Fibroblast of skin of left biceps (primary cell): ENCODE measurements around the gene MPV17L2.
A peak's percentile ranks its signal among the peaks of the same experiment; 100 is the strongest.

Experiments
- DNase-seq, 2 experiments: peaks; one replicate each; pipeline ENCODE4 v3.0.0-alpha.2; 2013; ENCODE audit warnings: low read depth in 2 of 2

Gene MPV17L2

GRCh38 chr19:18218600-18218999 is 25.6 kb downstream of the MPV17L2 start:
- no peak for DNase-seq

DNA sequence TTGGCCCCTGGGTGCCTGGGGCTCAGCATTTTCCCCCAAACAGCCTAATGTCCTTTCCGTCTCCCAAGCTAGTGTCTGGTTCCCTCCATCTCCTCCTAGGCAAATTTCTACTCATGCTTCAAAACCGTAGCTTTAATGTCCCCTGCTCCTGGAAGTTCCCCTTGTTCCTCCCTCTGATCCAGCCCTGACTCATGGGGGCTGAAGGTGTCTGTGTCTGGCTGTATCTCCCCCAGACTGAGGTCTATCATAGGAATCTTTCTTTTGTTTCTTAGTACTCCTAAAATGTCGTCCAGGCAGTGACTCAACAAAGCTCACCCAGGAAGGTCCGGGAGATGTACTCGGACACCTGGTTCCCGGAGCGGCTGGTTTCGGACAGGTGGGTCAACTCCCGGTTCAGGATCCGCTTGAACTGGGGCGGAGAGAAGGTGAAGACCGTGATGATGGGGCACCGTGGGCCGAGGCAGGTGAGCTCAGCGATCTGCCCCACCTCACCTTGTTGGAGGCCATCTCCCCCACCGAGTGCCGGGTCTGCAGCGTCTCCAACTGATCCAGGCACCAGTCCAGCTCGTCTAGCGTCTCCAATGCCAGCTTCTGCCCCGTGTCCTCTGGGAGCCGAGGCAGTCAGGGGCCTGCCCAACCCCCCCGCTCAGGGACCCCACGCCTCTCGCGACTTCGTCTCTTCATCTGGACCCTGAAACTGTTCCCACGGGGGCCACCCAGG is 27.1 kb downstream of the MPV17L2 start:
- DNase-seq = no peak

DNA sequence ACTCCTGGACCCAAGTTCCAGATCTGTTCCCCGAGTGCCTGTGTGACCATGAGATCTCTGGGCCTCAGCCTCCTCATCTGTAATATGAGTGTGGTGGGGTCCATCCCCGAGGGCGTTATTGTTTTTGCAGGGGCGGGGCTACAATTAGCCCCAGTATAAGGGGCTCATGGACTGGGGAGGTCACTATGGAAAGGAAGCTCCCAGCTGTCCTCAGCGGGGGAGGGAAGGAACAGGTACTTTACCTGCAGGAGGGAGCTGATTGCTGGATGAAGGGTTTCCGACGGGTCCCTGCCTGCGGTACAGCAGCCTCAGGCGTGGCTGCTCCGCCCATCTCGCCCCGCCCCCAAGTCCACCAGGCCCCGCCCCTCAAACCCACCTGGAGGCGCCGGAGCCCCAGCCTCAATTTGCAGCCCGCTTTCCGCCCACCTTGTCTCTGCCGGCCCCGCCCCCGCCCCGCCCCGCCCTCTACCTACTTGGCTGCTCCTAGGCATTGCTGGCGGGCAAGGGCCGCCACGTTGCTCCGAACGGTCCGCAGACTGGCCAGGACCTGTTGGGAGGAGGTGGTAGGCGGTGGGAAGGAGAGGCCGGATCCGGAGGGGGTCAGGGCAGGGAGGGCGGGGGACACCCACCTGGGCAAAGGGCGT is 27.7 kb downstream of the MPV17L2 start:
- no peak for DNase-seq

DNA sequence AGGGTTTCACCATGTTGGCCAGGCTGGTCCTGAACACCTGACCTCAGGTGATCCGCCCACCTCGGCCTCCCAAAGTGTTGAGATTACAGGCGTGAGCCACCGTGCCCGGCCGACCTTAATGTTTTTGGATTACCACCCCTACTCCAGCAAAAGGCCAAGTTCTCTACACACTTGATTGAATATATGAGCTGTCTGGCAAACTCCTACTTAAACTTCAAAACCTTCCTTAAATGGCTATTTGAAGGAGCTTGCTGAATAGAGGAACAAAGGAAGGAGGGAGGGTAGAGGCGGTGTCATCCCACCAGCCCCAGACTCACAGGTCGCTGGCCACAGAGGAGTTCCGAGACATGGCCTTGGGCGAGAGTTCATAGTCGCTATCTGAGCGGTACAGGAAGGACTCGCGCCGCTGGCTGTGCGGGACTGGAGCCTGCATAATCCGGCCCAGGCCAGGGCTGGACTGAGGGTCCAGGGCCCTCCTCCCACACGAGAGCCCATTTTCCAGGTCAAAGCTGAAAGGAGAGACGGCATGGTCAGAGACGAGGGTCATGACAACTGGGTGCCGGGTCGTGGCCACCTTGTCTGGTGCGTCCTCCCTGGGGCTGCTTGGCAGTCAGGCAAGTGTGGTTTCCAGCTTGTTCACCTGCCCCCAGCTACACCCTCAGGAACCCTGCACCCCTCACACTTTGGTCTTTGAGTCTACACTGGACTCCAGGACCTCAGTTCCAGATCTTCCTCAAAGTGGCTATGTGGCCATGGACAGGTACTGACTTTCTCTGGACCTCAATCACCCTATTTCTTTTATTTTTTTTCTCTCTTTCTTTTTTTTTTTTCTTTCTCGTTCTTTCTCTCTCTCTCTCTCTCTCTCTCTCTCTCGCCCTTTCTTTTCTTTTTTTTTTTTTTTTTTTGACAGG is 29.1 kb downstream of the MPV17L2 start:
- no peak for DNase-seq

- DNase-seq = no peak
Observed at GRCh38 chr19:18223860-18224524, 31.0 kb downstream of the MPV17L2 start.

- peak; percentile 86 to 87 for DNase-seq
Observed at GRCh38 chr19:18224525-18225354, 31.7 kb downstream of the MPV17L2 start.

DNA sequence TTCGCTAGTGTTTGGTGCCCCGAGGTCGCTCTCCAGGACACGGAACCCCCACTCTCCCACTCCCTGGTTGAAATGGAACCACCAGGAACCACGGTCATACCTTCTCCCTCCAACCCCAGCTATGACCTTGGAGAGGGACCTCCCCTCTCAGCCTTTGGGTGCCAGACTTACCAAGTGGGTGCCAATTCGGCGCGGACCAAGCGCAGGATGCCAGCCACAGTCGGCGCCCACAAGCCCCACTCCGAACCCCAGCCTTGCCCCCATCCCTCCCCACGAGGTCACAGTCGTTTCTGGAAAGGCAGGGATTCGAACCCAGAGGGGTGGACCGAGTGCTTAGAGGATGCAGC is 32.3 kb downstream of the MPV17L2 start:
- DNase-seq = no peak

DNA sequence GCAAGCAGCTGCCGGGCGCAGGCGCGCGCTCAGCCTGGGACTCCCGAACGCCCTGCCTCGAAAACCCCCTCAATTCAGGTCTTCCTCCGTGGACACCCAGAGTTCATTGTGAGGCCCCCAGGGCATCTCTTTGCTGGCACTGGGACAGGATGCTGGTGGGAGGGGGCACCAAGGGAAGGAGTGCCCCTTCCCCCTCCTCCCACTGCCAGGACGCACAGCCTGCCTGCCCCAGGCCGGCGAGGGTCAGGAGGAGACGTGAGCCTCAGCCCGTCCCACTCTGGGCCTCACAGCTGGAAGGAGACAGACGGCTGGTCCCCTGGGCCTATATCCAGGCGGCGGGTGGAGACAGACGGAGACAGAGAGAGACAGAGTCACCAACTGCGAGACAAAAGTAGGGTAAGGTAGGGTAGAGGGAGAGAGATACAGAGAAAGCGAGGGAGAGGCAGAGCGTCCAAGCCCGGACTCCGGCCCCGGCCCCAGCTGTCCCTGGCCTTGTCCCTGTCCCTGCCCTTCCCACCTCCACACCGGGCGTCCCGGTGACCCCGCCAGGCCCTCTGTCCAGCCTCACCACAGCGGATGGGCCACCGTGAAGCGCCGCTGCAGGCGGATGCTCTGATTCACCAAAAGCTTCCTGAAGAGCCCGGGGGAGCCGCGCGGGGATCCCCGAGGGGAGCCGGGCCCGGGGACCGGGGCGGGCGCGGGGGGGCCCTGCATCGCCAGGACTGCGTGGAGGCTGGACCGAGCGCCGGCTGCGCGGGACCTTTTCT is 32.9 kb downstream of the MPV17L2 start, which contains the start of gene PDE4C:
TSS of gene PDE4C (minus strand) at position 737 of the 767 bp plus-strand sequence. CDS start at position 714, 23 bp downstream.
- DNase-seq = no peak

- no peak for DNase-seq
Observed at GRCh38 chr19:18226956-18227780, 34.1 kb downstream of the MPV17L2 start.

DNA sequence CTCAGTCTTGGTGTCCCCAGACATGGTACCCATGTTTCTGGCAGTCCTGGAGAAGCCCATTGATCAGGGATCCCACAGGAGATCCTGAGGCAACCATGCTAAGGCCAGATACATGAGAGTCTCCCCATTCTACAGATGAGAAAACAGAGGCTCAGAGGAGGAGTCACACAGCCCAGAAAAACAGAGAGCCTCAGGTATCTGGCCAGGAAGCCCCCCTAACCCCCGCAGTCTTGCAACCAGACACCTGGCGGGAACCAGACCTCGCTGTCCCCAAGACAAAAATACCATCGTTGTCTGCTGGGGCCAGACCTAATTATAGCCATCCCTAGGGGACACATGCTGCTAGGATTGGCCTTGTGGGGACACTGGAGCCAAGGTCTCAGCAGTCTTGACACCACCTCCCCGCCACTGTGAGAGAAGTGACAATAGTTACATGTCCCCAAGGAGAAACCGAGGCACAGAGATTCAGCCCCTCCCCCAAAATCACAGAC is 34.8 kb downstream of the MPV17L2 start:
- no peak for DNase-seq

- no peak for DNase-seq
Observed at GRCh38 chr19:18229474-18229873, 36.5 kb downstream of the MPV17L2 start.

DNA sequence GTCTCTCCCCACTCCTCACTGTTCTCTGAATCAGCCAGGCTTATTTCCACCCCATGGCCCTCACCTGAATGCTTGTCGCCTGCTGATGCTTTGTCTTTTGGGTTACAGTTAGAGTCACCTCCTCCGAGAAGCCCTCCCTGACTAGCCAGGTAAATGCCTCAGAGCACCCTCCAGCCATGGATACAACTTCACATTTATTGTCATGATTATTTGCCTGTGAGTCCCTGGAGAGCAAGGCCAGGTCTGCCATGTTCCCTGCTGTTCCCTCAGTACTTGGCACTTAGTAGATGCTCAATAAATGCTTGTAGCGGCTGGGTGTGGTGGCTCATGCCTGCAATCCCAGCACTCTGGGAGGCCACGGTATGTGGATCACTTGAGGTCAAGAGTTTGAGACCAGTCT is 36.9 kb downstream of the MPV17L2 start:
- DNase-seq = no peak

DNA sequence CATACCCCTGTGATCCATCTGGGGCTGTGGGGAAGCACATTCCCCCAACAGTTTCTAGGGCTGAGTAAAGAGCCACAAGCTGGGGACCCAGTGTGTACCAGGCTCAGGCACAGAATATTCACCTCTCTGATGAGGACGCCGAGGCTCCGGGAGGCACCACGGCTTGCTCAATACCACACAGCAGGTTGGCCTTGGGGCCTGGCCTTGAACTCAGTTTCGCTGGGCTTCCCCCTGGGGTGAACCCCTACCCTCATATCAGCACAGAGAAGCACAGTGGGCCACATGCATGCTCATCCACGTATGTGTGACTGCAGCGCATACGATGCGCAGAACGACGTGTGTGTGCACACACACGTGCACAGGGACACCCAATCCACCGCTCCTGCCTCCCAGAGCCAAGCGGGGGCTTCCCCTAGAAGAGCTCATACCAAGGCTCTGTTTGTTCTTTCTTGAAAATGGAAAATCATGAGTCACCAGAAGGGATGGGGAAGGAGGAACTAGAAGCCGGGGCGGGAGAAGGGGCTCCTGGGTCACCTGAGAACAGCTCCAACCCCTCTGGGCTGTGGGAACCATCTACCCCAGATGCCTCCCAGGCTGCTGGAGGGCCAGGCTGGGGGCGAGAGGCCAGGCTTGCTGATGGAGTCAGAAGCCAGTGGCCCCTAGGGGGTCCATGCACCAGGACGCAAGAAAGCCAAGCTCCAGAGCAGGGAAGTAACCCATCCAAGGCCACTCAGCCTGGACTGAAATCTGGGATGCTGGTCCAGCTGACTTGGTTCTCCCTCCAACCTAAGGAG is 38.1 kb downstream of the MPV17L2 start:
- no peak for DNase-seq

DNA sequence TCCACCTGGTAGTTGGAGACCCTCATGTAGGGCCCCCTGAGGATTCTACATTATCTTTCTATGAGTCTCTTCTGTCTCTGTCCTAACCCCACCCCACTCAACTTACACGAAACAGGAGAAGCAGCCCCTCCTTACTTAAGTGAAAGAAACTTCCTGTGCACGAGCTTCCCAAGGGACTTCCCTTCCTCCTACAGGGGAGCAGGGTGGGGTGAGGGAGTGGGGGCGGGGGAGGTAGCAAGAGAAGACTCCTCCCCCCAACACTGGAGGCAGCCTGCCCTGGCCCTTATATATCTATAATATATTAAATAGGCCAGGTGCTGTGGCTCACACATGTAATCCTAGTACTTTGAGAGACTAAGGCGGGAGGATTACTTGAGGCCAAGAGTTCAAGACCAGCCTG is 38.8 kb downstream of the MPV17L2 start:
- DNase-seq = no peak

DNA sequence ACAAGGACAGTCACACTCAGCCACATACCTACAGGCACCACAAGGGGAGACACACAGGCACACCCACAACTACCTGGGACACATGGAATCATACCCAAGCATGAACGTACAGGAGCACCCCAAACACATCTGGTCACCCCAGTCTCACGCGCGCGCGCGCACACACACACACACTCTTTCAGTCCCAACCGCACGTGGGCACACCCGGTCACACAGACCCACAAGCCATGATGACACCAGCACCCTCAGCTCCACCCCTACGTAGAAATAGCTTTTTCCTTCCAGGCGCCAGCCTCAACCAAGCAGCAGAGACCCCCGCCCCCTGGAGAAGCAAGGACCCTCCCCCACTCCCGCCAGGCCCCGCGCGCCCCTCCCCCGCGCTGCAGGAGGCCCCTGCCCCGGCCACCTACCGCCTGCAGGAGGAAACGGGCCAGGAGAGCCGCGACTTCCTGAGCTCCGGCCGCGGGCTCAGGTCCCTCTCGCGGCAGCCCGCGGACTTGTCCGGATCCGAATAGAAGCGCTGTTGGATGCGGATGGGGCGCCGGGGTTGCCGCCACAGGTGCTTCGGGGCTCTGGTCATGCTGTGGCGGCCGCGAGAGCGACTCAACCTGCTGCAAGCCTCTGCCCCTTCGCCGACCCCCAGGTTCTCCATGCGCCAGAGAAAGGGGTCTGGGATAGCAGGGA is 39.7 kb downstream of the MPV17L2 start:
- no peak for DNase-seq

DNA sequence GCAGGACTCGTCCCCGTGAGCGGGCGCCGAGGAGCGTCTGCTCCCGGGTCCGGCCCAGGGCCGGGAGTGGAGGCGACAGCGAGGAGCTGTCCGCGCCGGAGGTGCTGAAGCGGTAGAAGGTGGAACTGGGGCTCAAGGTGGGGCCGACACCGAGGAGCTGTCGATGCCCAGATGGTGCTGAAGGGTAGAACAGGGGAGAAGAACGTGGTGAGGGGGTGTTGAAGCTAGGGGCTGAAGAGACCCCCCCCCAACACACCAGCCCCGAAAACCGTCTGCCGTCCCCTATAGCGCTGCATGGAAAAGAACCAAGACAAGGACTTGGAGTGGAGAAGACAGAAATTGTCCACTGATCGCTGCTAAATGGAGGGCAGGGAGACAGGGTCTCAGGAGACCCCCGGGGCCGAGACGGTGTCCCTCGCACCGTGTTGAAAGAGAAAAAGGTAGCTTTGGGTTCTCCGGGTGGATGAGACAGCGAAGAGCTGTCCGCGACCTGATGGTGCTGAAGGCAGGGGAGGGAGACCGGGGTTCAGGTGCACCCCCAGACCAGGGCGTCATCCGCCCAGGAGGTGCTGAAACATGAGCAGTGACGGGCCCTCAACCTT is 40.3 kb downstream of the MPV17L2 start:
- DNase-seq = no peak

GRCh38 chr19:18234194-18234593 is 41.2 kb downstream of the MPV17L2 start:
- DNase-seq = no peak
